Kidney (tissue), 14 donors: Measurements from ENCODE around the gene SPDYE6. TPM values are rescaled to one million over a fixed set of nuclear protein-coding genes. Genes with fewer than 3 reads are reported as not detected.

Source experiments
- DNase-seq, 5 donors: peaks; one replicate each; pipeline ENCODE4 v3.0.0-alpha.2; 2013 to 2020
- FAIRE-seq: peaks from 2 replicates; lab custom pipeline; 2012; peaks lifted over from hg19 to GRCh38; lab: Jason Lieb, UNC
- H3K27ac ChIP-seq, 2 donors: one replicate each; pipeline ENCODE4 v1.7.0; 2013; ENCODE audit warnings: low read depth in 2 of 2, low read length in 2 of 2, inconsistent platforms in 1 of 2
- H3K27me3 ChIP-seq: one replicate; pipeline ENCODE4 v1.7.1; 2013; ENCODE audit warnings: low read length, inconsistent platforms; ENCODE audit not compliant: control insufficient read depth, insufficient read depth
- H3K36me3 ChIP-seq, 3 donors: one replicate each; pipeline versions ENCODE4 v1.7.0 to v1.7.1; 2013; ENCODE audit warnings: low read length in 3 of 3, control low read depth in 1 of 3, inconsistent platforms in 1 of 3; ENCODE audit not compliant: insufficient read depth in 3 of 3, control insufficient read depth in 2 of 3
- H3K4me1 ChIP-seq, 3 donors: one replicate each; pipeline versions ENCODE4 v1.7.0 to v1.7.1; 2013; ENCODE audit warnings: low read length in 3 of 3, inconsistent platforms in 1 of 3, low read depth in 1 of 3; ENCODE audit not compliant: control insufficient read depth in 2 of 3, insufficient read depth in 2 of 3
- H3K4me3 ChIP-seq, 3 donors: one replicate each; pipeline versions ENCODE4 v1.7.0 to v1.8.1; 2013; ENCODE audit warnings: low read length in 3 of 3, control low read depth in 1 of 3, inconsistent platforms in 1 of 3
- H3K9ac ChIP-seq, 3 donors: one replicate each; pipeline versions ENCODE4 v1.7.0 to v1.7.1; 2013; ENCODE audit warnings: low read length in 3 of 3, control low read depth in 1 of 3, inconsistent platforms in 1 of 3
- H3K9me3 ChIP-seq, 3 donors: one replicate each; pipeline versions ENCODE4 v1.7.0 to v1.7.1; 2013; ENCODE audit warnings: low read length in 3 of 3, control low read depth in 1 of 3, inconsistent platforms in 1 of 3; ENCODE audit not compliant: control insufficient read depth in 2 of 3, insufficient read depth in 1 of 3
- intact Hi-C: fragments of 100-400 bp; cut with DNase I; formaldehyde crosslinking; loops from one replicate; pipeline ENCODE4 v1.11.1; 2022
- polyA plus RNA-seq: library from polyadenylated mRNA; stranded (reverse); fragments of 350-450 nt; fragmentation: Illumina TruSeq; extraction: RNeasy Lipid Tissue Mini Kit (QIAGEN cat#74804); gene quantifications from one replicate; pipeline ENCODE4 v1.2.3, GENCODE V29; 2014; ENCODE audit warnings: low read depth, low replicate concordance; ENCODE audit not compliant: insufficient read depth
- total RNA-seq: library from RNA; stranded (reverse); fragmentation: NEBNext Ultra II Directional; extraction: Animal tissue kit (Norgen Biotek cat#: 25700); gene quantifications from one replicate; pipeline ENCODE4 v1.2.1, GENCODE V29; 2021
- TF ChIP-seq, protein P1 (sequence below): IDR thresholded peaks from 3 replicates; pipeline ENCODE4 v1.5.1; 2012; ENCODE audit warnings: mild to moderate bottlenecking, moderate library complexity, borderline replicate concordance; ENCODE audit not compliant: insufficient read depth; ENCODE audit errors: extremely low read depth
- donor health status: control.
- donor health status: control.
- donor health status: control.
- donor health status: control.
- donor health status: control.
- donor health status: DM: yes; HTN: yes; CAD: no.
- donor health status: Normal renal cell carcinoma (clear cell type).

Gene SPDYE6
- total and polyA plus RNA-seq, 2 donors from 2014 or later: not detected

DNA sequence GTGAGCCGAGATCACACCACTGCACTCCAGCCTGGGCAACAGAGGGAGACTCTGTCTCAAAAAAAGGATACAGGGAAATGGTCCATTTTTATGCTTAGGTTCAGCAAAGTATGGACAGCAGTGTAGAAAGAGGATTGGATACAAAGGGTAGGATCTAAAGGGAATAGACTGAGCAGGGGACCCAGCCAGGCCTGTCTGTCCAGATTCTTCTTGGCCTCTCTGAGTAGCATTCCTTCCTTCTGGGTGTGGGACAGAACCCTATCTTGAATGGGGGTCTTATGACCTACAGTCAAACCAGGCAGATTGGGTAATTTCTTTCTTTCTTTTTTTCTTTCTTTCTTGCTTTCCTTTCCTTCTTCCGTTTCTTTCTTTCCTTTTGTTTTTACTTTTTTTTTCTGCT, 43.9 kb downstream of the SPDYE6 start:
- no peak overlapping the region for H3K4me3 ChIP-seq
- no peak overlapping the region for H3K27ac ChIP-seq
- TF ChIP-seq, protein P1, sequence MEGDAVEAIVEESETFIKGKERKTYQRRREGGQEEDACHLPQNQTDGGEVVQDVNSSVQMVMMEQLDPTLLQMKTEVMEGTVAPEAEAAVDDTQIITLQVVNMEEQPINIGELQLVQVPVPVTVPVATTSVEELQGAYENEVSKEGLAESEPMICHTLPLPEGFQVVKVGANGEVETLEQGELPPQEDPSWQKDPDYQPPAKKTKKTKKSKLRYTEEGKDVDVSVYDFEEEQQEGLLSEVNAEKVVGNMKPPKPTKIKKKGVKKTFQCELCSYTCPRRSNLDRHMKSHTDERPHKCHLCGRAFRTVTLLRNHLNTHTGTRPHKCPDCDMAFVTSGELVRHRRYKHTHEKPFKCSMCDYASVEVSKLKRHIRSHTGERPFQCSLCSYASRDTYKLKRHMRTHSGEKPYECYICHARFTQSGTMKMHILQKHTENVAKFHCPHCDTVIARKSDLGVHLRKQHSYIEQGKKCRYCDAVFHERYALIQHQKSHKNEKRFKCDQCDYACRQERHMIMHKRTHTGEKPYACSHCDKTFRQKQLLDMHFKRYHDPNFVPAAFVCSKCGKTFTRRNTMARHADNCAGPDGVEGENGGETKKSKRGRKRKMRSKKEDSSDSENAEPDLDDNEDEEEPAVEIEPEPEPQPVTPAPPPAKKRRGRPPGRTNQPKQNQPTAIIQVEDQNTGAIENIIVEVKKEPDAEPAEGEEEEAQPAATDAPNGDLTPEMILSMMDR: no peak
- H3K27me3 ChIP-seq: no peaks in the 10 kb centered on the region
- H3K9ac ChIP-seq: no peak overlapping the region
- DNase-seq (no peak), FAIRE-seq (no peak)
- H3K9me3 ChIP-seq: no peaks in the 10 kb centered on the region
- intact Hi-C loops: no loop called here
- H3K36me3 ChIP-seq: no peaks in the 10 kb centered on the region
- H3K4me1 ChIP-seq: no peaks in the 10 kb centered on the region

DNA sequence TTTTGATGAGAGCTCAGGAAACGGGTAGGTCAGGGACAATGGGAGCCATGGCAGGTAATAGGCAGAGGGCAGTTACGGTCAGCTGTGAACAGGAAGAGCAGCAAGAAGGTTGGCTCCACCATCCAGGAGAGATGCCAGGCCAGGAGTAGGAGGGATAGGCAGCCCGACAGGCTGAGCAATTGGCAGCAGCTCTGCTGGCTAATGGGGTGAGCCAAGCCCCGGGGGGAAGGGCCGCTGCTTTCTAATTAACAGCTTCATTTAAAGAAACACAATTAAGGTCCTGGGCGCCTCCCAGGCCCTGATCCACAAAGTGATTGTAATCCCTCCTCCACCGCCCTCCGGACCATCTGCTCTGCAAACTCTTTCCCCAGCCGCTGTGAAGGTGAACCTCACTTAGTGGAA, 45.8 kb downstream of the SPDYE6 start:
- FAIRE-seq: no peak
- intact Hi-C loops: no loop called here
- no peak overlapping the region for H3K27ac ChIP-seq
- no peak overlapping the region for H3K9ac ChIP-seq
- H3K36me3 ChIP-seq: no peaks in the 10 kb centered on the region
- H3K27me3 ChIP-seq: no peaks in the 10 kb centered on the region
- no peak for DNase-seq
- H3K4me1 ChIP-seq: peaks cover 0 to 5% (median 4%) of the 10 kb centered on the region in 3 donors
- no peaks in the 10 kb centered on the region for H3K9me3 ChIP-seq
- TF ChIP-seq, protein P1: no peak
- no peak overlapping the region for H3K4me3 ChIP-seq

DNA sequence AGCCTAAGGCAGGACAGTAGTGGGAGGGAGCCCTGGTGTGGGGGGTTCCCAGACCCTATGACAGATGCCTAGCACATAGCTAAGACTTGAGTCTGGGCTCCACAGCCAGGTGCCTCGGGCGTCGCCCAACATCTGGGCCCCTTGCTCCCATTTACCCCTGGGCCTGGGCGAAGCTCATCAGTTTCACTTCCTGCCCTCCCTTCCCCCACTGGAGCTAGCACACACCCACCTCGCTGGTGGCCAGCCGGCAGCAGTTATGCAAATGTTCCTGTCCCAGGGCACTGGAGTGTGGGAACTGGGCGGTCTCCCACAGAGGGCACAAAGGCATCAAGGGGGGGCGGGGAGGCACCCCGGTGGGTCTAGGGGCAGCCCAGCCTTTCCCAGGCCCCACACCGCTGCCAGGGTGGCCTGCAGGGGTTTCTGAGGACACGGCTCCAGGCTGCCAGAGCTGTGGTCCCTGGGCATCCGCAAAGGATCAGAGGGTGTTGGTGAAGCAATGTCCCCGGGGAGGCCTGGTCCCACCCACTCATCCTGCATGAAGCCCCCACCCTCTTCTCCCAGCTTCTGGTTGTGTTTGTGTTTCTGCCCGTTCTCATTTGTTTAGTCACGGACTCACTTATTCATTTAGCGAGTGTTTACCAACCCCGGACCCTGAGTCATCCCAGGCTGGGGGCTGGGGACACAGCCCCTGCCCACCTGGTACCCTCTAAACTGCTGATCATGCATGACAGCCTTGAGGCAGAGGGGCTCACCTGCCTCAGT, 49.1 kb downstream of the SPDYE6 start:
- H3K27me3 ChIP-seq: no peaks in the 10 kb centered on the region
- DNase-seq: peak; percentile 89 to 94 (median 90)
- intact Hi-C loops: no loop called here
- peak overlapping the region in 1 of 3 donors; percentile 21 for H3K4me3 ChIP-seq
- FAIRE-seq: no peak
- no peak overlapping the region for H3K27ac ChIP-seq
- H3K9ac ChIP-seq: no peak overlapping the region
- peaks cover 0 to 6% (median 5%) of the 10 kb centered on the region in 3 donors for H3K4me1 ChIP-seq
- H3K36me3 ChIP-seq: no peaks in the 10 kb centered on the region
- H3K9me3 ChIP-seq: no peaks in the 10 kb centered on the region
- TF ChIP-seq, protein P1: no peak
